ENCODE data around the gene CTRB2.
"Not testable (repeated sequence)": the region's sequence is repeated elsewhere in the genome, so short reads cannot be mapped to it uniquely, and the experiment has no call there.

Gene CTRB2

DNA sequence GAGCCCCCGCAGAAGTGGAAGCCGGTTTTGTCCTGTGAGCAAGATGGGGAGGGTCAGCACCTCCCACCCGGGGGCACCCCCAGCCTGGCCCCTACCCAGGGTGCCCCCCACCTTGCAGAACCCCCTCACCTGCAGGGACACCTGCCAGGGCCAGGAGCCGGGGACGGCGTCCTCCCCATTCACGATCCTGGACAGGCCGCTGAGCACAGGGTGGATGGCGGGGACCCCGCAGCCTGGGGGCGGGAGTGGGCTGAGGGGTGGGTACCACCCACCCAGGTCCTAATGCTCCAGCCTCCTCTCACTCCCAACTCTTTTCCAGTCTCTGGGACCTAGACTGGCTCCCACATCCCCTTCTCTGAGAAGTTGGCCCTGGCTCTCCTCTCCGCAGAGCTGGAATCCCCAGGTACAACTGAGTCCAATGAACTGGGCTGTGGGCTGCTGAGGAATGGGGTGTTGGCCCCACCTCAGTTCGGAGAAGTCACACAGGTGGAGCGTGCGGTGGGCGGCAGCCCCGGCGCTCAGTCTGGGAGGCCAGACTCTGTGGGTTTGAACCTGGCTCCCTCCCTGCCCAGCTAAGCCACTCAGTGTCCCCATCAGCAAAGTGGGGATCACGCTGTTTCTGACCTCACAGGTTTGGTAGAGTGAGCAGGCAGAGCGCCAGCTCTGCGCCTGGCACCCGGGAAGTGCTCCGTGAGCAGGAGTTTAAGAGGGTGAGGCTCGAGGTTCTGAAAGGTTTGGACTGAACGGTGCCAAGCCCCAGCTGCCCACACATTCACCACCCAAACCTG lies 806 bp downstream of the CTRB2 start:
- not testable (repeated sequence) for DNase-seq (ENCODE audit: low read depth in 2 of 2)

DNA sequence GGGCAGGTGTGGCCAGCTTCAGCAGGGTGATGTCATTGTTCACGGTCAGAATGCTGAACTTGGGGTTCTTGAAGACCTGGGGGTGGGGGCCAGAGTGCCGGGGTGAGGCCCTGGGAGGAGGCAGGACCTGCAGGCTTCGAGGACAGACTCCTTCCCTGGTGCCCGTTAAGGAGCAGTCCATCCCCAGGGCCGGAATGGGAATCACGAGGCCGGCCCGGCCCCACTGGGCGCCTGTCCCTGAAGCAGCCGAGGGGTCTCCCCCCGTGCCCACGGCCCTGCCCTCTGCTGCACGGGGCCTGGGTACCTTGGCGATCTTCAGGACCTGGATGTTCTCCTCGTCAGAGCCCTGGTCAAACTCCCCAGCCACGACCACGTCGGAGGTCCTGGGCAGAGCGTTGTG lies 1.5 kb downstream of the CTRB2 start:
- not testable (repeated sequence) for DNase-seq (ENCODE audit: low read depth in 2 of 2)

DNA sequence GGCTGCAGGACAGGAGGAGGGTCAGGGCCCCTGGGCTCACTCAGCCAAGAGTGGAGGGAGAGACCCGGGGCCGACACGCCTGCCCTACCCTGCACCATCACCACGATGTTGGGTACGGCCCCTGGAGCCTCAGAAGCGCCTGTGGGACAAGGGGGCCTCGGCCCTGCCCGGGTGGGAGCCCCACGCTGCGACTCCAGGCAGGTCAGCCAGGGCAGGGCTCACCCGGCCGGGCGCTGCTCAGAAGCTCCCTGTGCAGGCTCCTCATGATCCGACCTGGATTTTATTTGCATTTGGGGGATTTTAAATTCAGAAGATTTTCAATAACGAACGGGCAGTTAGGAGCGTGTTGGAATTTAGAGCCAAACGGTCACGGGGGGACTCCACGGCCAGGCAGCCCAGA lies 2.1 kb downstream of the CTRB2 start:
- not testable (repeated sequence) for DNase-seq (ENCODE audit: low read depth in 2 of 2)

DNA sequence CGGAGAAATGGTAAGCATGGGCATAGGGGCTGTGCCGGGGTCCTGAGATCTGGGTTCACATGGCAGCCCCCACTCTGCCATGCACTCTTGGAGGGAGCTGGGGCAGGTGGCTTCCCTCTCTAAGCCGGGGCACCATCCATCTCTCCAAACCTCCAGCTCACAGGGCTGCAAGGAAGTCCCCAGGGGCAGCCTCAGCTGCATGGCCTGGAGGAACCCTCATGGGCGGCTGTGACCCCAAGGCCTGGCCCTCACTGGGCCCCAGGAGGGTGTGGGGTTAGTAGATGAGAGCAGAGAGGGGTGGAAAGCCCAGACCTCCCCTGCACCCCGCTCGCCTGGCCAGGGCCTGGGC lies 2.6 kb downstream of the CTRB2 start:
- DNase-seq (ENCODE audit: low read depth in 2 of 2): no peak

DNA sequence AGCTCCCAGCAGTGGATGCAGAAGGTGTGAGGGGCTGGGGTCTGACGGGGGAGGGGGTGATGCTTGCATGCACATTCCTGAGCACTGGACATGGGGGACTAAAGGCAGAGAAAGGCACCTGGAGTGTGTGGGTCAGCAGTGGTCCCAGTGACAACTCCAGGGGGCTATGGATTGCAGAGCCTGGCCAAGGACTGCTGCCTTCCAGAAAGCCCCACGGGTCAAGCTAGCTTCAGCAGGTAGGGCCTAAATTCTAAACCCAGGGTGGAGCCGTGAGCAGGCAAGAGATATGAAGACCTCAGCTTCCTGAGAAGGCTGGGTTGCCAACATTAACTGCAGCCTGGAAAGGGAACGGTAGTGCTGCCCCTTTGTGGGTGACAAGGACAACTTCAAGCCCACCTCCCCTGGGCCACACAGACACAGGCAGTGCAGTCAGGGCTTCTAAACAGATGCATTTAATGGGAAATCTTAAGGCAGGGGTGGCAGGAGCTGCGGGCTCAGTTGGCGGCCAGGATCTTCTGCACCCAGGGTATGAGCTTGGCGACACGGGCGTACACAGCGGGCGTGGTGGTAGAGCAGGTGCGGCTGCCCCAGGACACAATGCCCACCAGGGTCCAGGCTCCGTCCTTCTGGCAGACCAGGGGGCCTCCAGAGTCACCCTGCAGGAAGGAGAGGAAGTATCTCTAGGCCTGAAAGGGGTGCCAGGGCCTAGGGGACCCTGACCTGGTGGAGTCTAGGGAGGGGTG lies 3.1 kb downstream of the CTRB2 start:
- DNase-seq (ENCODE audit: low read depth in 2 of 2): no peak

DNA sequence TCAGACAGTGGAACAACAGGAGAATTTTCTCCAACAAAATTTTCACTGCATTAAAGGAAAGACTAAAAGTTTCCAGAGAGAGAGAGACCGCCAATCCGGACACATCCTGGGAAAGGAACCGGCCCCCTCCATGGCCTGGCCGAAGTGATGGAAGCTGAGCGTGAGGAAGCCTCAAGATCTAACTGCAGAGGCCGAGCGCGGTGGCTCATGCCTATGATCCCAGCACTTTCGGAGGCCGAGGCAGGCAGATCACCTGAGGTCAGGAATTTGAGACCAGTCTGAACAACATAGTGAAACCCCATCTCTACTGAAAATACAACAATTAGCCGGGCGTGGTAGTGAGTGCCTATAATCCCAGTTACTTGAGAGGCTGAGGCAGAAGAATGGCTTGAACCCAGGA lies 3.9 kb downstream of the CTRB2 start:
- no peak for DNase-seq (ENCODE audit: low read depth in 2 of 2)

DNA sequence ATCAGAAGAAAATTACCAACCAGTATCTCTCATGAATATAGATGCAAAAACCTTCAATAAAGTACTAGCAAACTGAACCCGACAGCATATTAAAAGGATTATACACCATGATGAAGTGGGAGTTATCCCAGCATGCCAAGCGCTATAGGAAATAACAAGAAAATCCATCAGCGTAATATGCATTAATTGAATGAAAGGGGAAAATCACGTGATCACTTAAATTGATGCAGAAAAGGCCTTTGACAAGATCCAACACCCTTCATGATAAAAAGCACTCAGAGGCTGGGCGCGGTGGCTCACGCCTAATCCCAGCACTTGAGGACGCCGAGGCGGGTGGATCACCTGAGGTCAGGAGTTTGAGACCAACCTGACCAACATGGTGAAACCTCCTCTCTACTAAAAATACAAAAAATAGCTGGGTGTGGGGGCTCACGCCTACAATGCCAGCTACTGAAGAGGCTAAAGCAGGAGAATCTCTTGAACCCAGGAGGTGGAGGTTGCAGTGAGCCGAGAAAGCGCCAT lies 4.8 kb downstream of the CTRB2 start:
- no peak for DNase-seq (ENCODE audit: low read depth in 2 of 2)

DNA sequence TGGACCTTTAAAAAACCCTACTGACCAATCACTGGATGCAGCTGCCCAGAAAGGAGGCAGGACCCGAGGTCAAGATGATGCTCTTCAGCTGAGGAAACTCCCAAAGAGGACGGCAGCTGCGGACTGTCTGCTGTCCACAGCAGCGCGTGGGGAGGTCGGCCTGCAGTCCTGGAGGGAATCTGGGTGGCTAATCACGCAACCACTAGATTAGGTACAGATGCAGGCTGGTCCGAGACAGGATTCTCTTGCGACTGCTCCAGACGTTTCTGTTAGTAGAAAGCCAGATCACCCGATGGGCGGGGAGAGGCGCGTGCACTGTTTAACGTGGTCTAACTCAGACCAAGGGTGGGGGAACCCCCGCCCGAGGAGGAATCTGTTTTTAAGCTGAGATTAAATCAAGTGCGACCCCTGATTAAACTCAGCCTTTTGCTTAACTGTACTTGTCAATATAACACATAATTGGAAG lies 8.8 kb downstream of the CTRB2 start:
- no peak for DNase-seq (ENCODE audit: low read depth in 2 of 2)

DNA sequence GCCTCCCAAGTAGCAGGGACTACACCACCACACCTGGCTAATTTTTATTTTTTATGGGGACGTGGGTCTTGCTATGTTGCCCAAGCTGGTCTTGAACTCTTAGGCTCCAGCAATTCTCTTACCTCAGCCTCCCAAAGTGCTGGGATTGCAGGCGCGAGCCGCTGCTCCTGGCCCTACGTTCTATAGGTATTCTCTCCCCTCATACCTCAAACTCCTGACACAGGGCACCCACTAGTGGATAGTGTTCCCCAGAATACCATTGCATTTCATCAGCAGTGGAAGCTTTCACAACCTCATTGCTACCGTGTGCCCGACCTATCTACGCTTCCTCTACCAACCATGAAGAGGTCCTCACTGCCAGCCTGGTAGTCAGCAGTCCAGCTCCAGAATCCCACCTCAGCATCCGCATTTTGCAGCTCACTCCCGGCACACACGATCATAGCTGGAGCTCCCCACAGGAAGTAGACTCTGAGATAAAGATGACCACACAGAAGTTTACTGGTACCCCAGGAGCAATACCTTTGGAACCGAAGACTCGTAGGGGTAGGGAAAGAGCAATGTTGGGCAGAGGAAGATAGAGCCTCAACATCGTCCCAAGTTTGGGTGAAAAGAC lies 9.3 kb downstream of the CTRB2 start:
- DNase-seq (ENCODE audit: low read depth in 2 of 2): no peak

DNA sequence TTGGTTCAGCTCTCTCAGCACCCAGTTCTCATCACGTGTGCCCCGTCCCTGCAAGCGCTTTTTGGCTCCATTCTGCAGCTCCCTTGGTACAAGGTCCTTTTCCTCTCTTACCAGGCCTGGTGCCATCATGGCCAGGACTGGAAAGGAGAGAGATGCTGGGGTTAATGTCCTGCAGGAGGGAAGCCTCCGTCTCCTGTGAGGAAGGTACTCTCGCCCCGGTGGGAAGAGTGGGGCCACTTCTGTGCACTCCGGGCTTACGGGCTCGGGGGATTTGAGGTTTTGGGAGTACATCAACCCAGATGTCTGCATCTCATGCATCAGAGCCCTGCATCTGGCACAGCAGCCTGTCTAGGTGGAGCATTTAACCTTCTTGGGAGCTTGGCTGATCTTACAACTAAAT lies 10.1 kb downstream of the CTRB2 start:
- DNase-seq (ENCODE audit: low read depth in 2 of 2): no peak

DNA sequence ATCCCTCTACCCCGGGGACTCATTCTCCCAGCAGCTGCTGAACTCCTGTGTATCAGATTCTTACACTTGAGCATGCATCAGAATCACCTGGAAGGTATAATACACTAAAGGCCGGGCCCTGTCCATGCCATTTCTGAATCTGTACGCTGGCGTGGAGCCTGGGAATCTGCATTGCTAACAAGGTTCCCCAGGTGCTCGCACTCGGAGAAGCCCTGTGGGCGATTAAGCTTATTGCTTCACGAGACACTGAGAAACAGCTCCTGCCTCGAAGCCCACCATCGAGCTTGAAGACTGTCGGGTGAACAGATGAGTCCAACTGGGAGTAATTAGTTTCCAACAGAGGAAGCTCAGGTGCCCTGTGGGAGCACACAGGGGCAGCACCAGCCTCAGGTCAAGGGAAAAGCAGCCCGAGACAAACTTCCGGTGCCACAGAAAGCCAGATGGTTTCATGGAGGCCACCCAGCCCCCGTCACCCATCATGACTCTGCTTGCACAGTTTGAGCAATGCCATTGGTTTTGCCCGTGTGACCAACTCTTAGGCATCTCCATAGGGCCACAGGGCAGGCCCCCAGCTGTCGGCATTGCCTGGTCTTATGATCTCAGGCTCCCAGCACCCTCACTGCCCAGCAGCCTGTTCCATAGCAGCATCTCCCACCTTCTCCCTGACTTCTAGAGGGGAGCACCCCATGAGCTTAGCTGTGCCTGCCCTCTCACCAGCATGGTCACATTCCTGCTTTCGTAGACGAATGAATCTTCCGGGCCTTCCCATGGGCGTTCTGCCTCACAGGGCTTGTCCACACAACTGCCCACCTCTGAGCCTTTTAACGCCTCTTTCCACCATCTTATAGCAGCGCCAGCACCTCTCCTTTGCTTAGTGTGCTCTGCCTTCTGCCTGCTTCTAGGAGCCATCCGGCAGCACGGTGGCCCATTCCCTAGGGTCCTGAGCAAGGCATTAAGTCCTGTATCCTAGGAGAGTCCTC lies 10.9 kb downstream of the CTRB2 start:
- no peak for DNase-seq (ENCODE audit: low read depth in 2 of 2)

DNA sequence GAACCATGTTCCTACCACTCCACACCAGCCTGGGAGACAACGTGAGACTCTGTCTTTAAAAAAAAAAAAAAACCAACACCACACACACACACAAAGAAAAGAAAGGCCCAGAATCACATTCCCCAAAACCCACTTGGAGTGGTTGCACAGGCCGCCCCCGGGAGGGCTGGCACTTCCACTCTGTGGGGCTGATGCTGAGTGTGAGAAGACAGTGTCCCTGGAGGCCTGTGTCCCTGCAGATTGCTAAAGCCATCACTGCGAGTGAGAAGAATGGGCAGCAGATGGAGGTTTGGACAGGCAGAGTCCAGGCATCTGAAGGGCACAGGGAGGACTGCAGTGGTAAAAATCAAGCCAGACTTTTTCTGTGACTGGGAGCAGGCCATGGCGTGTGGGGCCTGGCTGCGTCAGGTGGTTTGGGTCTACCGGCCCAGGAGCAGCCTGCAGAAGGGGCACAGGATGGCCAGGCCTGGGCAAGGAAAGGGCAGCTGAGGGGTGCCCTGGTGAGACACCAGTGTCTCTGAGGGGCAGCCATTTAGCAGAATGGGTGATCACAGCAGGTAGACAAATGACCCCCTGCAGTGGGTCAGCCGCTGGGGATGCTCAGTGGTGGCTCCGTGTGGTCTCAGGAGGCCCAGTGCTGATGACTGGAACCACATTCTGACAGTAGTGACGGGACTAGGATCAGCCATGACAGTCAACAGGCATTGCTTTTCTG lies 13.1 kb downstream of the CTRB2 start:
- no peak for DNase-seq (ENCODE audit: low read depth in 2 of 2)

DNA sequence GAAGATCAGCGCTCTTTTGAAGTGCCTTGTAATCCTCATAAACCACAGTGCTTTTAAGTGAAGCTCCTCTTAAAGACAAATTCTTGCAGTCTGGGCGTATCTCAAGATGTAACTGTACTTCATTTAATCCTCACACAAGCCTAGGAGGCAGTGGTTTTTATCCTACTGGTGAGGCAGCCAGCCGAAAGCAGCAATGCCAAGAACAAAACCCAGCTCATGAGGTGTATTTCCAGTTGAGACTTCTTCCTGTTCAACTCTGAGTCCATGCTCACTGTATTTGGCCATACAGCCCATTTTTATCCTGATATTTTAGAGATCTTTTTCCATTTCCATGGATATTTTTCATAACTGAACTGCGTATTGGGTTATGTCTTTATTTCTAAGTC lies 13.7 kb downstream of the CTRB2 start:
- DNase-seq (ENCODE audit: low read depth in 2 of 2): no peak

DNA sequence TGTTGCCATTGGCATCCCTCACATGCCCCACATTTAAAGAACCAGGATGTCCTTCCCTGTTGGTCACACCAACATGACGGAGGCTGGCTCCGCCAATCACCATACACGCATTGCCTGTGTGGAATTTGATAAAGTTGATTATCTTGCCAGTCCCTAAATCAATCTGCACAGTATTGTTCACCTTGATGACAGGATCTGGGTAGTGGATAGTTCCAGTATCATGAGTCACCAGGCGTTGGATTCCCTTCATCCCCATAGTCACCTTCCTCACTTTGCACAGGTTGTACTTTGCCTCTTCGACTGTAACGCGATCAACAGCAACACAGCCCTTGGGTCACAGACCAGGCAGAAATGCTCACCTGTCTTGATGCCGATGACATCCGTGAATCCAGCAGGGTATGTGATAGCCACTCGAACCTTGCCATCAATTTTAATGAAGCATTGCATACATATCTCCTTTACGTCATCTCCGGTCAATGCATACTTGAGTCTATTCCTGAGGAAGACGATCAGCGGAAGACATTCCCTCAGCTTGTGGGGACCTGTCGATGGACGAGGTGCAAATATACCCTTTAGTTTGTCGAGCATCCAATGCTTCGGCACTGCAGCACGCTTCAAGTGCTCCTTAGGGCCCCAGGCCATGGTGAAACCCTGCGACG lies 14.2 kb downstream of the CTRB2 start:
- no peak for DNase-seq (ENCODE audit: low read depth in 2 of 2)

DNA sequence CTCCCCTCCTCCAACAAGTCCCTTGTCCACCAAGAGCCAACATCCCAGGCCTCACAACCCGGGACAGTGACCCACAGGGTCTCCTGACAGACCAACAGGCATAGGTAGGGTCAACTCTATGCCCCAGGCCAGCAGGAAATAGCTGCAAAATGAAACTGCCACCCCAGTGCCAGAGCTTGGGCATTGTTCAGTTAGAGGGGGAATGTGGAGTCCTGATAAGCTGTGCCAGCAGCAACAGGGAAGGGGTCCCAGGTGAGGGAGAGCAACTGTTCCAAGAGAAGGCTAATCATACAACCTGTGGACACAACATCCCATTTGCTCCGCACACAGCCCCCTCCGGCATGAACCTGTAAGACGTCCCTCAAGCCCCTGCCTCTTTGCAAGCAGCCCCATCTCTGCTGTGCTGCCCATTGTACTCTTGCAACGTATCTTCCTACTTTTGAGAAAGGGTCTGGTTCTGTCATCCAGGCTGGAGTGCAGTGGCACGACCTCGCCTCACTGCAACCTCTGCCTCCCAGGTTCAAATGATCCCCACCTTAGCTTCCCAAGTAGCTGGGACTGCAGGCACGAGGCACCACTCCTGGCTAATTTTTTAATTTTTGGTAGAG lies 17.2 kb downstream of the CTRB2 start:
- no peak for DNase-seq (ENCODE audit: low read depth in 2 of 2)

DNA sequence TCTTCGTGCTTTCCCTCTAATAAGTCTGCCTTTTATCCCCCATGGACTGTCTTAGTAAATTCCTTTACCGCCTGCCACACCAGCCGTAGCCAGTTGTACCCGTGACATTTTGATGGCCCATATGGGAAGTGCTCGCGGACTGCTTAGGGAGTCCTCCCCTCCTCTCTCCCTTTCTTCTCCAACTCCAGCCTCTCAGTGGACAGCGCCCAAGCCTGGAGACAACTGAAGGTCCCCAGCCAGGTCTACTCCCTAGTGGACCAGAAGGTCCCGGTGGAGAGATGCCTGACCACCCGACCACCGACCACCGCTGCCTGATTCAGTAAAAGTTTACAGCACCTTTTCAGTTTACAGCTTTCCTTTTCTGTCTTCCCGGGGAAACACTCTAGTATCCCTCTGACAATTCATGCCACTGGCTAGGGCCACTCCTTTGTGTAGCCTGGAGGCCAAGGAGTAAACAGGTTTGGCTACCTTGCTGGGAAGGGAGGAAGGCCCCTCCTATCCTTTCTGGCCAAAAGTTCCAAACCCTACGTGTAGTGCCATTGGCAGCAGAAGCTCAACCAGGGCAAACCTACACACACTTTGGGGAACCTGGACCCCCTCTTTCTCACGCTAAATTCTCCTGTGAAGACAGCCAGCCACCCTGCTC lies 18.0 kb downstream of the CTRB2 start:
- DNase-seq (ENCODE audit: low read depth in 2 of 2): no peak

DNA sequence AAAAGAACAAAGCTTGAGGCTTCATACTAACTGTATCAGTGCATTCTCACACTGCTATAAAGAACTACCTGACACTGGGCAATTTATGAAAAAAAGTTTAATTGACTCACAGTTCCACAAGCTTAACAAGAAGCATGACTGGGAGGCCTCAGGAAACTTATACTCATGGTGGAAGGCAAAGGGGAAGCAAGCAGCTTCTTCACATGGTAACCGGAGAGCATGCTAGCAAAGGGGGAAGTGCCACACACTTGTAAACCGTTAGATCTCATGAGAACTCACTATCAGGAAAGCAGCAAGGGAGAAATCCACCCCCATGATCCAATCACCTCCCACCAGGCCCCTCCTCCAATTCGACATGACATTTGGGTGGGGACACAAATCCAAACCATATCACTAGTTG lies 25.3 kb downstream of the CTRB2 start:
- DNase-seq (ENCODE audit: low read depth in 2 of 2): no peak

DNA sequence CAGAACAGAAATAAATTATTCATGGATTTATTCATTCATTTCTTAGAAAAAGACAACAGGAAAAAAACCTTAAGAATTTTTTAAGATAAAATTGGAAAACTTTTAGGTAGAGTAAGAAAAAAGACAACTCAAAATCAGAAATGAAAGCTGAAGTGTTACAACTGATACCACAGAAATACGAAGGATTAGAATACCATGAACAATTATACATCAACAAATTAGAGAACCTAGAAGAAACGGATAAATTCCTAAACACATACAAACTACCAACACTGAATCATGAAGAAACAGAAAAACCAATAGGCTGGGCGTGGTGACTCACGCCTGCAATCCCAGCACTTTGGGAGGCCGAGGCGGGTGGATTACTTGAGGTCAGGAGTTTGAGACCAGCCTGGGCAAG lies 27.8 kb downstream of the CTRB2 start:
- DNase-seq (ENCODE audit: low read depth in 2 of 2): no peak

DNA sequence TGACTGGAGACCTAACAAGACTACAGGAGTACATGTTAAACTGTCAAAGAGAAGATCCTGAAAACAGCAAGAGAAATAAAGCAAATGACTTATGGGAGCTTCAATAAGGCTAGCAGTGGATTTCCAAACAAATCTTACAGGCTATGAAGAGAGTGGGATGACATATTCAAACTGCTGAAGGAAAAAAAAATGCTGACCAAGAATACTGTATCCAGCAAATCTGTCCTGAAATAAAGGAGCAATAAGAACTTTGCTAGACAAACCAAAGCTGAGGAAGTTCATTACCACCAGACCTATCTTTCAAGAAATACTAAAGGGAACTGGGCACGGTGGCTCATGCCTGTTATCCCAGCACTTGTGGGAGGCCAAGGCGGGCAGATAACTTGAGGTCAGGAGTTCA lies 30.0 kb downstream of the CTRB2 start:
- DNase-seq (ENCODE audit: low read depth in 2 of 2): no peak

Data from activated CD4-positive, alpha-beta T cell treated with anti-CD3 and anti-CD28 coated beads for 24 hours (primary cell).